ENCODE results near the gene SLCO3A1. TPM values are rescaled to one million over a fixed set of nuclear protein-coding genes. Genes with fewer than 3 reads are reported as not detected.

The SLCO3A1 gene
- total and polyA plus RNA-seq, 2 of the 8 experiments (the other 6 are each of a cell fraction or from before 2014, with no cell fraction given) = 15.1 to 20.4 TPM

GRCh38 chr15:92104072-92104471 lies 250.6 kb downstream of the SLCO3A1 start:
- TF ChIP-seq HDAC6 (IDR thresholded peaks at IDR 0.05; ENCODE audit: low read depth, low read length) = no peak
- TF ChIP-seq RAD21 (IDR thresholded peaks at IDR 0.05 in 1 of 2, conservative IDR thresholded peaks at IDR 0.05 in 1 of 2; ENCODE audit: low read depth in 2 of 2, low read length in 2 of 2) = peak; percentile 52 to 66
- no peak for TF ChIP-seq CEBPB (IDR thresholded peaks at IDR 0.05; ENCODE audit: low read depth, low read length)
- peak in 2 of 3 experiments; percentile 33 to 40; a peak in 3 of 4 replicates for TF ChIP-seq CTCF (IDR thresholded peaks at IDR 0.05; ENCODE audit: control extremely low read depth in 1 of 3, insufficient read depth in 1 of 3, low read depth in 1 of 3, low read length in 3 of 3)
- no peak overlapping the region for H3K14ac ChIP-seq (ENCODE audit: insufficient read length)
- H3K23me2 ChIP-seq (ENCODE audit: low read depth, low read length) = no peaks in the 10 kb centered on the region
- no peak overlapping the region for H3K4ac ChIP-seq (replicated peaks; ENCODE audit: insufficient read length, low read depth, low read length)
- no peak overlapping the region for H3K56ac ChIP-seq (replicated peaks; ENCODE audit: insufficient read length, low read depth, low read length)
- no peak overlapping the region for H2BK20ac ChIP-seq (ENCODE audit: low read length)
- no peak overlapping the region for H3K18ac ChIP-seq (ENCODE audit: extremely low read depth, low read length)
- no peaks in the 10 kb centered on the region for H3K27me3 ChIP-seq (replicated peaks in 1 of 4; ENCODE audit: control insufficient read depth in 3 of 4, extremely low read depth in 1 of 4, insufficient read depth in 3 of 4, low read length in 3 of 4)
- H3K9me3 ChIP-seq (ENCODE audit: insufficient read depth in 2 of 2, low read depth in 1 of 2, low read length in 1 of 2) = peaks cover 0 to 3% of the 10 kb centered on the region in 2 experiments; a peak in 1 of 4 replicates
- no peaks in the 10 kb centered on the region for H3K36me3 ChIP-seq (ENCODE audit: control insufficient read depth in 2 of 4, insufficient read depth in 4 of 4, low read length in 3 of 4)
- H3K4me2 ChIP-seq (ENCODE audit: insufficient read depth in 1 of 2, low read depth in 2 of 2, low read length in 2 of 2) = no peak overlapping the region
- no peak overlapping the region for H3K9ac ChIP-seq (replicated peaks in 1 of 4; ENCODE audit: extremely low read depth in 1 of 4, low read depth in 3 of 4, low read length in 3 of 4)
- no peaks in the 10 kb centered on the region for H3K79me2 ChIP-seq (ENCODE audit: control insufficient read depth in 1 of 2, insufficient read depth in 2 of 2, low read length in 2 of 2)
- H4K91ac ChIP-seq (replicated peaks; ENCODE audit: insufficient read length, low read length) = no peak overlapping the region
- 88% methylated on average over 16 of the region's 16 CpGs; no CpG with 5 or more reads in 1 of the 2 experiments for WGBS, 2 experiments (ENCODE audit: extremely low coverage in 1 of 2, insufficient coverage in 1 of 2, insufficient read length in 1 of 2, insufficient replicate concordance in 2 of 2, low coverage in 1 of 2, low lambda C conversion rate in 2 of 2, missing lambda C conversion rate in 1 of 2)
- H2BK15ac ChIP-seq (ENCODE audit: low read length) = no peak overlapping the region
- DNase-seq (ENCODE audit: low read depth in 1 of 2, low spot score in 2 of 2) (no peak), FAIRE-seq (no peak)
- no peak overlapping the region for H2BK120ac ChIP-seq (replicated peaks; ENCODE audit: low read depth, low read length)
- H3K27ac ChIP-seq (ENCODE audit: low read depth, low read length) = no peak overlapping the region
- POLR2A ChIA-PET (ENCODE audit: partially characterized antibody) = interaction anchor here (1.2 kb wide), 1 partner anchor 56 kb away, joined by 4 read pairs; no protein-coding TSS in a partner anchor
- no peak overlapping the region for H3K4me3 ChIP-seq (ENCODE audit: extremely low read depth in 1 of 4, insufficient read depth in 2 of 4, low read depth in 3 of 4, low read length in 4 of 4)
- no peaks in the 10 kb centered on the region for H3K79me1 ChIP-seq (ENCODE audit: low read depth, low read length)
- no peak overlapping the region for H2AK5ac ChIP-seq (ENCODE audit: low read depth, low read length)
- H3K4me1 ChIP-seq (replicated peaks in 1 of 4; ENCODE audit: control insufficient read depth in 3 of 4, insufficient read depth in 4 of 4, low read length in 3 of 4) = peaks cover 4 to 15% (median 9%) of the 10 kb centered on the region in 4 experiments
- H2AFZ ChIP-seq (ENCODE audit: low read length) = no peak overlapping the region
- H4K5ac ChIP-seq (ENCODE audit: insufficient read length, low read depth, low read length) = no peak overlapping the region
- H4K8ac ChIP-seq (ENCODE audit: extremely low read depth, insufficient read depth, low read length) = no peak overlapping the region
- no peaks in the 10 kb centered on the region for H4K20me1 ChIP-seq (replicated peaks in 1 of 2; ENCODE audit: control insufficient read depth in 1 of 2, insufficient read depth in 2 of 2, low read length in 2 of 2)
- H3K23ac ChIP-seq (ENCODE audit: insufficient read length) = no peak overlapping the region
- CTCF ChIA-PET (ENCODE audit: partially characterized antibody) = interaction anchor here (1.0 to 5.0 kb wide), 11 partner anchors 9 to 155 kb away, joined by 3 to 32 read pairs (median 4); no protein-coding TSS in a partner anchor
- H2BK5ac ChIP-seq (ENCODE audit: low read depth, low read length) = no peak overlapping the region
- no peak overlapping the region for H2BK12ac ChIP-seq (ENCODE audit: low read depth, low read length)
